A673 (cell line): ENCODE results near the gene CLASP1.

Experiments used
- EZH2 ChIP-seq: fragments of 200-600 bp; sonication (generic); IDR thresholded peaks from 2 replicates; pipeline ENCODE4 v1.6.1; 2017; ENCODE audit warnings: borderline replicate concordance, low read depth, mild to moderate bottlenecking, mixed read lengths, antibody characterized with exemption, low read length; ENCODE audit not compliant: poor library complexity, severe bottlenecking
- TF ChIP-seq, protein P1 (sequence below): fragments of 300-800, 200-600 bp; sonication (generic); conservative IDR thresholded peaks from 2 replicates; pipeline ENCODE4 v1.5.1; 2017; ENCODE audit warnings: low read depth, mild to moderate bottlenecking, antibody characterized with exemption, low read length, moderate library complexity, mixed read lengths

DNA sequence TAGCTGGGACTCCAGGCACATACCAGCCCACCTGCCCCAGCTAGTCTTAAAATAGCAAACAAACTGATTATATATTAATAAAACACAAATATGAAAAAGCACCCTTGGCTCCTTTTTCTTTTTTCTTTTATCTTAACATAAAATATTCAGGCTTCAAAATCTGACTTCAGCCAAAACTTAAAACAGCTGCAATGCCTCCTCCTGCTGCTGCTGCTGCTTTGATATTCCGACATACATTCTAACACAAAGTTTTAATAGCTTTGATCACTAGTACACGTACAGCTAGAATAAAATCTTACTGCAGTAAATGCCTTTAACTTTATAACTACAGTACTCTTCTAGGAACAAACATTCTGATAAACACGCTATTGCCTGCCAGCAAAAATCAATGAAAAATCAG is 190.0 kb downstream of the CLASP1 start:
- TF ChIP-seq, protein P1, sequence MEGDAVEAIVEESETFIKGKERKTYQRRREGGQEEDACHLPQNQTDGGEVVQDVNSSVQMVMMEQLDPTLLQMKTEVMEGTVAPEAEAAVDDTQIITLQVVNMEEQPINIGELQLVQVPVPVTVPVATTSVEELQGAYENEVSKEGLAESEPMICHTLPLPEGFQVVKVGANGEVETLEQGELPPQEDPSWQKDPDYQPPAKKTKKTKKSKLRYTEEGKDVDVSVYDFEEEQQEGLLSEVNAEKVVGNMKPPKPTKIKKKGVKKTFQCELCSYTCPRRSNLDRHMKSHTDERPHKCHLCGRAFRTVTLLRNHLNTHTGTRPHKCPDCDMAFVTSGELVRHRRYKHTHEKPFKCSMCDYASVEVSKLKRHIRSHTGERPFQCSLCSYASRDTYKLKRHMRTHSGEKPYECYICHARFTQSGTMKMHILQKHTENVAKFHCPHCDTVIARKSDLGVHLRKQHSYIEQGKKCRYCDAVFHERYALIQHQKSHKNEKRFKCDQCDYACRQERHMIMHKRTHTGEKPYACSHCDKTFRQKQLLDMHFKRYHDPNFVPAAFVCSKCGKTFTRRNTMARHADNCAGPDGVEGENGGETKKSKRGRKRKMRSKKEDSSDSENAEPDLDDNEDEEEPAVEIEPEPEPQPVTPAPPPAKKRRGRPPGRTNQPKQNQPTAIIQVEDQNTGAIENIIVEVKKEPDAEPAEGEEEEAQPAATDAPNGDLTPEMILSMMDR: no peak
- no peak for TF ChIP-seq EZH2
